Esophagus squamous epithelium (tissue), 5 donors: ENCODE measurements around the gene SLC10A6. TPM values are rescaled to one million over a fixed set of nuclear protein-coding genes. Genes with fewer than 3 reads are reported as not detected.

Source experiments
- DNase-seq: peaks from one replicate; lab custom pipeline; 2025; lab: John Stamatoyannopoulos, UW
- H3K27ac ChIP-seq, 4 donors: fragments of 200-600 bp; sonication (generic); one replicate each; pipeline ENCODE4 v1.5.1; 2016 to 2019; ENCODE audit warnings: mild to moderate bottlenecking in 1 of 4
- H3K27me3 ChIP-seq, 4 donors: fragments of 200-600 bp; sonication (generic); 1 replicate in 3 of 4; 2 replicates in 1 of 4; pipeline versions ENCODE4 v1.5.1 to v1.6.0; 2017 to 2021; ENCODE audit warnings: antibody characterized with exemption in 1 of 4
- H3K36me3 ChIP-seq, 3 donors: fragments of 200-600 bp; sonication (generic); one replicate each; pipeline ENCODE4 v1.5.1; 2016 to 2019
- H3K4me1 ChIP-seq, 3 donors: fragments of 200-600 bp; sonication (generic); one replicate each; pipeline ENCODE4 v1.5.1; 2017 to 2019
- H3K4me3 ChIP-seq, 4 donors: fragments of 200-600 bp; sonication (generic); 1 replicate in 3 of 4; 2 replicates in 1 of 4; pipeline ENCODE4 v1.5.1; 2016 to 2019; ENCODE audit warnings: mild to moderate bottlenecking in 2 of 4, moderate library complexity in 1 of 4
- H3K9me3 ChIP-seq, 3 donors: fragments of 200-600 bp; sonication (generic); one replicate each; pipeline ENCODE4 v1.5.1; 2016 to 2019
- CTCF ChIP-seq, 6 experiments: fragments of 450-650 bp in 4 of 6; fragments of 200-600 bp in 2 of 6; sonication (generic) in 2 of 6; IDR thresholded peaks; one replicate each; pipeline ENCODE4 v1.5.1; 2016 to 2019; ENCODE audit warnings: antibody characterized with exemption in 6 of 6, mild to moderate bottlenecking in 4 of 6, moderate library complexity in 4 of 6
- POLR2A ChIP-seq, 4 donors: fragments of 450-650 bp; IDR thresholded peaks; one replicate each; pipeline ENCODE4 v1.6.1; 2017; ENCODE audit warnings: antibody characterized with exemption in 4 of 4, mild to moderate bottlenecking in 4 of 4, moderate library complexity in 3 of 4
- WGBS, 2 donors: methylation state at CpG; one replicate each; pipeline ENCODE4 v1.1.5; 2018; 5-methylcytosine and 5-hydroxymethylcytosine counted together
- intact Hi-C: fragments of 100-400 bp; cut with DNase I; formaldehyde crosslinking; loops from one replicate; pipeline ENCODE4 v1.15.0; 2022
- total RNA-seq, 4 donors: library from RNA; depleted of rRNA; stranded (reverse); fragments of >200 nt; gene quantifications; one replicate each; pipeline ENCODE4 v1.1.0, GENCODE V29; 2016
- donor health status: DM: yes; HTN: yes; CAD: no.

The SLC10A6 gene
- total RNA-seq, 4 donors from 2014 or later, result 14.7 to 55.4 (median 20.1) TPM

GRCh38 chr4:86840858-86841257 is 8.3 kb downstream of the SLC10A6 start:
- intact Hi-C loops, result no loop called here
- WGBS, 2 donors, result 23 to 50% methylated on average over 1 of the region's 1 CpG
- no peak overlapping the region for H3K4me3 ChIP-seq
- H3K9me3 ChIP-seq, result no peaks in the 10 kb centered on the region
- no peak for TF ChIP-seq POLR2A (IDR thresholded peaks at IDR 0.05)
- TF ChIP-seq CTCF (IDR thresholded peaks at IDR 0.05), result no peak
- no peaks in the 10 kb centered on the region for H3K27me3 ChIP-seq
- H3K27ac ChIP-seq, result peak overlapping the region; percentile 77 to 89 (median 80)
- peaks cover 6 to 69% (median 29%) of the 10 kb centered on the region in 3 donors for H3K4me1 ChIP-seq
- DNase-seq, result no peak
- H3K36me3 ChIP-seq, result no peaks in the 10 kb centered on the region

- 64 to 76% methylated on average over 5 of the region's 5 CpGs for WGBS, 2 donors
- Histone ChIP-seq H3K4me3 (no peak overlapping the region), H3K36me3 (no peaks in the 10 kb centered on the region), H3K4me1 (peaks cover 6 to 41% (median 14%) of the 10 kb centered on the region in 3 donors), H3K27me3 (no peaks in the 10 kb centered on the region), H3K27ac (peak overlapping the region in 2 of 4 donors; percentile 38), H3K9me3 (no peaks in the 10 kb centered on the region)
- intact Hi-C loops, result no loop called here
- TF ChIP-seq CTCF (IDR thresholded peaks at IDR 0.05) (no peak), POLR2A (IDR thresholded peaks at IDR 0.05) (no peak)
- DNase-seq, result no peak
Measured at GRCh38 chr4:86837691-86838503, 11.3 kb downstream of the SLC10A6 start.

- Histone ChIP-seq H3K4me1 (peaks cover 4 to 43% (median 15%) of the 10 kb centered on the region in 3 donors), H3K9me3 (no peaks in the 10 kb centered on the region), H3K36me3 (no peaks in the 10 kb centered on the region), H3K4me3 (no peak overlapping the region), H3K27me3 (no peaks in the 10 kb centered on the region), H3K27ac (no peak overlapping the region)
- WGBS, 2 donors, result 76 to 79% methylated on average over 3 of the region's 3 CpGs
- intact Hi-C loops, result no loop called here
- no peak for DNase-seq
- TF ChIP-seq POLR2A (IDR thresholded peaks at IDR 0.05) (no peak), CTCF (IDR thresholded peaks at IDR 0.05) (no peak)
Measured at GRCh38 chr4:86835677-86836076, 13.5 kb downstream of the SLC10A6 start.

- intact Hi-C loops, result no loop called here
- TF ChIP-seq POLR2A (IDR thresholded peaks at IDR 0.05) (no peak), CTCF (IDR thresholded peaks at IDR 0.05) (no peak)
- Histone ChIP-seq H3K4me3 (no peak overlapping the region), H3K9me3 (no peaks in the 10 kb centered on the region), H3K27me3 (no peaks in the 10 kb centered on the region), H3K27ac (no peak overlapping the region), H3K36me3 (peaks cover 0 to 8% (median 0%) of the 10 kb centered on the region in 3 donors), H3K4me1 (peaks cover 4 to 42% (median 15%) of the 10 kb centered on the region in 3 donors)
- 63 to 82% methylated on average over 3 of the region's 3 CpGs for WGBS, 2 donors
- no peak for DNase-seq
Measured at GRCh38 chr4:86834901-86835300, 14.3 kb downstream of the SLC10A6 start.

- H3K4me3 ChIP-seq, result no peak overlapping the region
- H3K36me3 ChIP-seq, result peaks cover 0 to 18% (median 0%) of the 10 kb centered on the region in 3 donors
- no peaks in the 10 kb centered on the region for H3K9me3 ChIP-seq
- peaks cover 4 to 39% (median 15%) of the 10 kb centered on the region in 3 donors for H3K4me1 ChIP-seq
- TF ChIP-seq CTCF (IDR thresholded peaks at IDR 0.05), result no peak
- TF ChIP-seq POLR2A (IDR thresholded peaks at IDR 0.05), result no peak
- intact Hi-C loops, result no loop called here
- no peak for DNase-seq
- 78 to 86% methylated on average over 1 of the region's 1 CpG for WGBS, 2 donors
- H3K27ac ChIP-seq, result no peak overlapping the region
- no peaks in the 10 kb centered on the region for H3K27me3 ChIP-seq
Measured at GRCh38 chr4:86833615-86834014, 15.6 kb downstream of the SLC10A6 start.
